Peyer's patch (tissue), 4 donors: ENCODE data around the gene BDKRB2. TPM values are rescaled to one million over a fixed set of nuclear protein-coding genes. Genes with fewer than 3 reads are reported as not detected.

ENCODE experiments used
- DNase-seq, 3 donors: peaks; one replicate each; pipeline ENCODE4 v3.0.0-alpha.2; 2017 to 2019
- H3K27ac ChIP-seq, 4 donors: fragments of 200-600 bp; sonication (generic); one replicate each; pipeline ENCODE4 v1.5.1; 2016 to 2019
- H3K27me3 ChIP-seq, 2 donors: fragments of 200-600 bp; sonication (generic); one replicate each; pipeline ENCODE4 v1.5.1; 2019
- H3K36me3 ChIP-seq, 3 donors: fragments of 200-600 bp; sonication (generic); one replicate each; pipeline ENCODE4 v1.5.1; 2016 to 2019
- H3K4me1 ChIP-seq, 4 donors: fragments of 200-600 bp; sonication (generic); one replicate each; pipeline ENCODE4 v1.5.1; 2016 to 2019
- H3K4me3 ChIP-seq, 4 donors: fragments of 200-600 bp; sonication (generic); 1 replicate in 3 of 4; 2 replicates in 1 of 4; pipeline ENCODE4 v1.5.1; 2016 to 2019; ENCODE audit warnings: mild to moderate bottlenecking in 1 of 4
- H3K9me3 ChIP-seq, 4 donors: fragments of 200-600 bp; sonication (generic); one replicate each; pipeline ENCODE4 v1.5.1; 2016 to 2019; ENCODE audit warnings: mild to moderate bottlenecking in 1 of 4
- CTCF ChIP-seq, 6 experiments: fragments of 450-650 bp in 4 of 6; fragments of 200-600 bp in 2 of 6; sonication (generic) in 1 of 6; IDR thresholded peaks; one replicate each; pipeline ENCODE4 v1.5.1; 2017 to 2019; ENCODE audit warnings: antibody characterized with exemption in 6 of 6, mild to moderate bottlenecking in 3 of 6, moderate library complexity in 1 of 6
- POLR2A ChIP-seq, 2 donors: fragments of 450-650 bp; IDR thresholded peaks; one replicate each; pipeline ENCODE4 v1.5.1; 2017; ENCODE audit warnings: antibody characterized with exemption in 2 of 2, mild to moderate bottlenecking in 2 of 2, moderate library complexity in 2 of 2
- total RNA-seq, 4 donors: library from RNA; depleted of rRNA; stranded (reverse); fragments of >200 nt; gene quantifications; one replicate each; pipeline ENCODE4 v1.1.0, GENCODE V29; 2016

The BDKRB2 gene
- total RNA-seq, 4 donors from 2014 or later = 12.4 to 18.9 (median 16.9) TPM

- Histone ChIP-seq H3K4me3 (no peak overlapping the region), H3K36me3 (no peaks in the 10 kb centered on the region), H3K27me3 (no peaks in the 10 kb centered on the region), H3K9me3 (no peaks in the 10 kb centered on the region), H3K27ac (no peak overlapping the region), H3K4me1 (no peaks in the 10 kb centered on the region)
- DNase-seq = no peak
- no peak for TF ChIP-seq POLR2A (IDR thresholded peaks at IDR 0.05)
- TF ChIP-seq CTCF (IDR thresholded peaks at IDR 0.05) = no peak
Observed at GRCh38 chr14:96214793-96215192, 10.2 kb downstream of the BDKRB2 start.

- Histone ChIP-seq H3K9me3 (no peaks in the 10 kb centered on the region), H3K4me1 (peaks cover 0 to under 1% (median 0%) of the 10 kb centered on the region in 4 donors), H3K4me3 (no peak overlapping the region), H3K27me3 (no peaks in the 10 kb centered on the region), H3K36me3 (no peaks in the 10 kb centered on the region), H3K27ac (no peak overlapping the region)
- TF ChIP-seq CTCF (IDR thresholded peaks at IDR 0.05) (no peak), POLR2A (IDR thresholded peaks at IDR 0.05) (no peak)
- DNase-seq = no peak
Observed at GRCh38 chr14:96215452-96216244, 11.0 kb downstream of the BDKRB2 start.

GRCh38 chr14:96216627-96217026 is 12.0 kb downstream of the BDKRB2 start:
- no peaks in the 10 kb centered on the region for H3K36me3 ChIP-seq

GRCh38 chr14:96217376-96217913 is 12.8 kb downstream of the BDKRB2 start:
- Histone ChIP-seq H3K4me1 (peaks cover 0 to 9% (median 0%) of the 10 kb centered on the region in 4 donors), H3K36me3 (no peaks in the 10 kb centered on the region), H3K9me3 (no peaks in the 10 kb centered on the region), H3K27ac (no peak overlapping the region), H3K27me3 (no peaks in the 10 kb centered on the region), H3K4me3 (no peak overlapping the region)
- no peak for DNase-seq
- no peak for TF ChIP-seq CTCF (IDR thresholded peaks at IDR 0.05)
- TF ChIP-seq POLR2A (IDR thresholded peaks at IDR 0.05) = no peak

More at GRCh38 chr14:96216627-96217026, 12.0 kb downstream of the BDKRB2 start:
- H3K4me3 ChIP-seq = no peak overlapping the region
- H3K27me3 ChIP-seq = no peaks in the 10 kb centered on the region
- no peak for DNase-seq
- no peak overlapping the region for H3K27ac ChIP-seq
- H3K4me1 ChIP-seq = peaks cover 0 to 9% (median 0%) of the 10 kb centered on the region in 4 donors
- TF ChIP-seq POLR2A (IDR thresholded peaks at IDR 0.05) (no peak), CTCF (IDR thresholded peaks at IDR 0.05) (no peak)
- H3K9me3 ChIP-seq = no peaks in the 10 kb centered on the region

GRCh38 chr14:96221109-96221650 is 16.5 kb downstream of the BDKRB2 start:
- Histone ChIP-seq H3K4me3 (no peak overlapping the region), H3K9me3 (no peaks in the 10 kb centered on the region), H3K27ac (peak overlapping the region in 2 of 4 donors; percentile 9 to 39), H3K36me3 (no peaks in the 10 kb centered on the region), H3K4me1 (peaks cover 0 to 28% (median 2%) of the 10 kb centered on the region in 4 donors), H3K27me3 (no peaks in the 10 kb centered on the region)
- TF ChIP-seq POLR2A (IDR thresholded peaks at IDR 0.05) = no peak
- TF ChIP-seq CTCF (IDR thresholded peaks at IDR 0.05) = no peak
- DNase-seq = peak in 1 of 3 donors; percentile 16
